Cerebellar nuclear complex (tissue), 1 donor: ENCODE results near the gene NUAK2.
A peak's percentile ranks its signal among the peaks of the same experiment; 100 is the strongest.

Source experiments
- DNase-seq, 2 experiments: peaks; one replicate each; lab custom pipeline; 2025; lab: John Stamatoyannopoulos, UW

NUAK2 gene

GRCh38 chr1:205275133-205275532 is 46.4 kb downstream of the NUAK2 start:
- peak; percentile 86 to 88 for DNase-seq

DNA sequence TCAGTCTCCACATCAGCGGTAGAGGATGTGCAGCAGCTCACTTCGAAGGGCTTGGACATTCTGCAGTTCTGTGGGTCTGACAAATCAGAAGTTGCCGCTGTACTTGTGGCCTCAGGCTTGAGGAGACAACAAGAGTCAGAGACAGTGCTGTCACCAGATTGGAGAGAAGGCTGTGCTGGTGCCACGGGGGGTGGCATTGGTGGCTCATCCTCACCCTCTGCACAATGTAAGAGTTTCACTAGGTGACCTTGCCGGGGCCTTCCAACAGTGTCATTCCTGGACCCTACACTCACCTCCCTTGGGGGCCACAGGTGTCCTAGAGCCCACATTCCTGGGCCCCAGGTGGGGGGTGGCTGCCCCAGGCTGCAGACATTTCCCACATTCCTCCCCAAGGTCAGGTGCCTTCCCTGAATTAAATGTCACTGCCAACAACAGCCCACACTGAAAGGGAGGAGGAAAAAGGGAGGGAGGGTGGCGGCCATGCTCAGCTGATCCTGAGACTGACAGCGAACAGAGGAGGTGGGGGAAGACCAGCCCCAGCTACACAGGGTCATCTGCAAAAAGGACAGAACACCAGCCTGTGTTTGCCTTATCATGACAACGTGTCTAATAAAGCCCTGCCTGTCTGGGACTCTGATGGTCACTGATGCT is 47.4 kb downstream of the NUAK2 start:
- DNase-seq = no peak

DNA sequence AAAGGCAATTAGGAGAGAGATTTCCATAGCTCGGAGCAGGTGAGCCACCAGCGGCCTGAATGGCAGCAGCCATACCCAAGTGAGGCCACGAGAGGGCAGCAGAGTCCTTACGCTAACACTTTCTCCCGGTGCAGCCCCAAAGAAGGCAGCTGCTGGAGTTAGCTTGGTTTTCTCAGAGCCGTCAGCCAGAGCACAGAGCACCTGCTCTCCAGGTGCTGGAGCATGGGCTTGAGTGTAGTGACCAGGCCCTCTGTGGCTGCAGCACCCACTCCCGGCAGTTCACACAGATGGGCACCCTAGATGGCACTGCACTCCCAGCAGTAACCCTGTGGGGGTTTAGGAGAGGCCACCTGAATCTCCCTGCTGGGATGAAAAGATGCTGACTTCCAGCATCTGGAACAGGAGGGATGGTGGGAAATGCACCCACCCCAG is 48.0 kb downstream of the NUAK2 start:
- peak in 1 of 2 experiments; percentile 71 for DNase-seq

DNA sequence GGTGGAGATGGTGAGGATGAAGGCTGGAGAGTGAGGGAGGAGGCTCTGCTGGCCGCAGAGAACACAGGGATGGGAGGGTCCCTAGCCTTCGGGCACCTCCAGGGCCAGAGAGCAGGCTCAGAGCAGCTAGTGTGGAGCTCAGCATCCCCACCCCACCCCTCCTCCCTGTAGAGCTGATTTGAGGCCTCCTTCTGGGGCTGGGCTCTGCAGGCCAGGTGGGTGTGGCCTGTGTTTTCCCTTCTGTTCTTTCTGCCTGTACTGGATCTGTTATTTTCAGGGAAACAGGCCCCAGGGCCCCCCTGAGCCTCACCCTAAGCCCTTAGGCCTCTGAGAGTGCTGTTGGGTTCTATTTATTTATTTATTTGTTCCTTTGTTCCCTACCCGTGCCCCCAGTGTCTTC is 49.0 kb downstream of the NUAK2 start:
- no peak for DNase-seq

GRCh38 chr1:205271745-205272144 is 49.8 kb downstream of the NUAK2 start:
- no peak for DNase-seq

GRCh38 chr1:205271277-205271676 is 50.3 kb downstream of the NUAK2 start:
- DNase-seq = no peak

- DNase-seq = no peak
These were observed 50.8 kb downstream of the NUAK2 start for GRCh38 chr1:205270764-205271163.

- no peak for DNase-seq
These were observed 51.3 kb downstream of the NUAK2 start for GRCh38 chr1:205270271-205270670.

DNA sequence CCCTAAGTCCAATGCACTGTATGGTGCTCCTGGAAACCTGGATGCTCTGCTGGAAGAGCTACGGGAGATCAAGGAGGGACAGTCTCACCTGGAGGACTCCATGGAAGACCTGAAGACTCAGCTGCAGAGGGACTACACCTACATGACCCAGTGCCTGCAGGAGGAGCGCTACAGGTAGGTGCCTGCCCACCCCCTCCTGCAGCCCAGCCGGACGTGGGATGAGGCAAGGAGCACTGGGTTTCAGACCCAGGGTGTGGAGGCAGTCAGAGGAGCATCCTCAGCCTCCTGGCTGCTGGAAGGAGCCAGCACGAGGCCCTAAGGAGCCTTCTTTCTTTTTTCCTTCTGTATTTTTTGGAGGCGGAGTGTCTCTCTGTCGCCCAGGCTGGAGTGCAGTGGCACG is 51.8 kb downstream of the NUAK2 start:
- DNase-seq = no peak

GRCh38 chr1:205268846-205269680 is 52.5 kb downstream of the NUAK2 start:
- no peak for DNase-seq

GRCh38 chr1:205267306-205267902 is 54.1 kb downstream of the NUAK2 start:
- DNase-seq = no peak

- DNase-seq = no peak
These were observed 54.8 kb downstream of the NUAK2 start for GRCh38 chr1:205266611-205267305.

DNA sequence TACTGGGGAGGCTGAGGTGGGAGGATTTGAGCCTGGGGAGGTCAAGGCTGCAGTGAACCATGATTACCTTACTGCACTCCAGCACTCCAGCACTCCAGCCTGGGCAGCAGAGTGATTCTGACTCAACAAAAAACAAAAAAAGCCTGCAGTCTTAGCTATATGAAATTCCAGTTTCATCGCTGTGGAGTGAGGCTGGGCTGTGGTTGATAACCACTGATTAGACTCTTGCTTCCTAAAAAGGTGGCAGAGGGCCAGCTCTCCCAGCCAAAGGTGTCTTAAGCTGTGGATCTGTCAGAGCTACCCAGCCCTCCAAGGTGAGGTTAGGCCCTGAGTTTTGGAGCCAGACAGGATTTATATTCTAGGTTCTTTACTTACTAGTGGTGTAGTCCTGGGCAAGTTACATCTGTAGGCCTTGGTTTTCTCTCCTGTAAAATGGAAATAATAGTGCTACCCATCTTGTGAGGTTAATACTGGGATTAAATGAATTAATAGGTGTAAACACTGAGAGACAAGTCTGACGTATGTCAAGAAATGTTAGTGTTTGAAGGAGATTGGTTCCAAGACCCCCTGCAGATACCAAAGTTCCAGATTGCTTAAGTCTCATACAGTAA is 57.9 kb downstream of the NUAK2 start:
- no peak for DNase-seq

- no peak for DNase-seq
These were observed 58.8 kb downstream of the NUAK2 start for GRCh38 chr1:205262731-205263171.

GRCh38 chr1:205261946-205262691 is 59.4 kb downstream of the NUAK2 start:
- no peak for DNase-seq

DNA sequence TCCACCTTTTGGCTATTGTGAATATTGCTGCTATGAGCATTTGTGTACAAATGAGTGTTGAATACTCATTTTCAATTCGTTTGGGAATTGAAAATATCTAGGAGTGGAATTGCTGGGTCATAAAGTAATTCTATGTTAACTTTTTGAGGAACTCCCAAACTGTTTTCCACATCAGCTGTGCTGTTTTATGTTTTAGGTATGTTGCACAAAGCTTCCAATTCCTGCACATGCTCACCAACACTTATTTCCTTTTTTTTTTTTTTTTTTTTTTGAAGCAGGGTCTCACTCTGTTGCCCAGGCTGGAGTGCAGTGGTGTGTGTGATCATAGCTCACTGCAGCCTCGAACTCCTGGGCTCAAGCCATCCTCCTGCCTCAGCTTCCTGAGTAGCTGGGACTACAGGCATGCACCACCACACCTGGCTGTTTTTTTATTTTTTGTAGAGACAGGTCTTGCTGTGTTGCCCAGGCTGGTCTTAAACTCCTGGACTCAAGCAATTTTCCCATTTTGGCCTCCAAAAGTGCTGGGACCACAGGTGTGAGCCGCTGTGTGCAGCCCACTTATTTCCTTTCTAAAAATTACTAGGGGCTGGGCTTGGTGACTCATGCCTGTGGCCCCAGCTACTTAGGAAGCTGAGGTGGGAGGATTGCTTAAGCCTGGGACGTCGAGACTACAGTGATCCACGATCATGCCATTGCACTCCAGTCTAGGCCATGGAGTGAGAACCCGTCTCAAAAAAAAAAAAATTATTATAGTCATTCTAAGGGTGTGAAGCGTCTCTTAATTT is 60.4 kb downstream of the NUAK2 start:
- no peak for DNase-seq

- no peak for DNase-seq
These were observed 61.5 kb downstream of the NUAK2 start for GRCh38 chr1:205259998-205260397.

- no peak for DNase-seq
These were observed 62.2 kb downstream of the NUAK2 start for GRCh38 chr1:205259324-205259832.

DNA sequence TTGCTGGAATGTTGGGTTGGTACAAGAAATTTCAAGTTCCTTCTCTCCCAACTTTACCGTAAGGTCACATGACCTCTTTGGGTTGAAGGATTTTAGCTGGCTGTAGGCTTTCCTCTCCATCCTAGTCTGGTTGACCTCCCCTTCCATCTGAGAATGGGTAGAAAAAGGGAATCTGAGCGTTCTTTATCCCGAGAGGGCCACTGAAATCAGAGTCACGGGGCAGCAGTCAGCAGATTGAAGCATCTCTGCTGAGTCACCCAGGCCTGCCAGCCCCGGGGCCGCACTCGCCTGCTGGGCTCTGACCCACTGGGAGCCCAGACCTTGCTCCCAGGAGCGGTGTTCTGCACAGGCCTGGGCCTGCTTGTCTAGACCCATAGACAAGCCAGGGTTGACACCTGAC is 62.8 kb downstream of the NUAK2 start:
- DNase-seq = no peak

DNA sequence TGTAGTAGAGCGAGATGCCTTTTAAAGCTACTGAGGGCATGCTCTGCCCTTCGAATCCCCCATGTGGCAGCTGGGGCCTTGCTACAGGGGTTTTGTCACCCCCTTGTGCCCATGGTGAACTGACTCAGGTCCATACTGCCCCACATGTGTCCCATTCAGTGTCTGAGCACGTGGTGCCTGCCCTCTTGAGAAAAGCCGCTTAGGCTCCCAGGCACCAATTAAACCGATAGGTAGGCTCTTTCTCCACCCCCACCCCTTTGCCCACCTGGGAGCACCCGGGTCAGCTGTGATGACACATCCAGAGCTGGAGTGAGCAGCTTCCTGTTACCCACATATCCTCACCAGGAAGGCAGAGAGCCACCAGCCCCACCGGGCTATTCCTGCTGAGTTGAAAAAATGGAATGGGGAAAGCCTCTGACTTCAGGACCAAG is 63.3 kb downstream of the NUAK2 start:
- no peak for DNase-seq
